DND-41 (cell line): ENCODE measurements around the gene ZNF394.
A peak's percentile ranks its signal among the peaks of the same experiment; 100 is the strongest.

Experiments used
- ATAC-seq: fragments of 200-7000 bp; cut with Tn5 transposase; 3 replicates; pipeline ENCODE4 v1.9.1; 2021; ENCODE audit warnings: low read depth; ENCODE audit not compliant: insufficient read depth
- DNase-seq: peaks from one replicate; pipeline ENCODE4 v3.0.0-alpha.2; 2020
- H2AFZ ChIP-seq: 2 replicates; pipeline ENCODE4 v1.6.0; 2012; ENCODE audit warnings: low read depth, low read length
- H3K27ac ChIP-seq: 2 replicates; pipeline ENCODE4 v1.5.1; 2012; ENCODE audit warnings: low read length, inconsistent platforms
- H3K27me3 ChIP-seq: fragments of 200-600 bp; sonication (generic); 2 replicates; pipeline ENCODE4 v1.6.0; 2012; ENCODE audit warnings: low read length, mild to moderate bottlenecking, inconsistent platforms; ENCODE audit not compliant: insufficient read depth, poor library complexity
- H3K36me3 ChIP-seq: 2 replicates; pipeline ENCODE4 v1.5.1; 2012; ENCODE audit warnings: low read length, inconsistent platforms; ENCODE audit not compliant: insufficient read depth
- H3K4me1 ChIP-seq: 2 replicates; pipeline ENCODE4 v1.5.1; 2012; ENCODE audit warnings: mild to moderate bottlenecking, low read length; ENCODE audit not compliant: insufficient read depth
- H3K4me2 ChIP-seq: 2 replicates; pipeline ENCODE4 v1.6.0; 2012; ENCODE audit warnings: mild to moderate bottlenecking, moderate library complexity, low read length, inconsistent platforms; ENCODE audit not compliant: insufficient read depth
- H3K4me3 ChIP-seq, 2 experiments: fragments of 200-600 bp in 1 of 2; shearing (Covaris generic) in 1 of 2; 2 replicates each; pipeline ENCODE4 v1.5.1; 2012 to 2016; ENCODE audit warnings: inconsistent platforms in 2 of 2, low read length in 2 of 2, mild to moderate bottlenecking in 2 of 2, low read depth in 1 of 2, moderate library complexity in 1 of 2
- H3K79me2 ChIP-seq: 2 replicates; pipeline ENCODE4 v1.6.0; 2012; ENCODE audit warnings: low read length, inconsistent platforms; ENCODE audit not compliant: insufficient read depth
- H3K9ac ChIP-seq: 2 replicates; pipeline ENCODE4 v1.6.0; 2012; ENCODE audit warnings: low read depth, mild to moderate bottlenecking, inconsistent platforms, low read length, moderate library complexity
- H3K9me3 ChIP-seq: 2 replicates; pipeline ENCODE4 v1.5.1; 2012; ENCODE audit warnings: low read length, moderate library complexity, mild to moderate bottlenecking, inconsistent platforms; ENCODE audit not compliant: insufficient read depth, severe bottlenecking
- H4K20me1 ChIP-seq: 2 replicates; pipeline ENCODE4 v1.6.0; 2012; ENCODE audit warnings: low read length; ENCODE audit not compliant: insufficient read depth
- EZH2 ChIP-seq: IDR thresholded peaks from 3 replicates; pipeline ENCODE4 v1.6.1; 2012; ENCODE audit warnings: borderline replicate concordance, low read depth, mild to moderate bottlenecking, moderate library complexity, low read length, inconsistent platforms; ENCODE audit not compliant: severe bottlenecking
- TF ChIP-seq, protein P1 (sequence below): IDR thresholded peaks from 2 replicates; pipeline ENCODE4 v1.5.1; 2012; ENCODE audit warnings: borderline replicate concordance, low read length, moderate library complexity, mild to moderate bottlenecking; ENCODE audit not compliant: poor library complexity, severe bottlenecking; ENCODE audit errors: extremely low read depth

The ZNF394 gene

DNA sequence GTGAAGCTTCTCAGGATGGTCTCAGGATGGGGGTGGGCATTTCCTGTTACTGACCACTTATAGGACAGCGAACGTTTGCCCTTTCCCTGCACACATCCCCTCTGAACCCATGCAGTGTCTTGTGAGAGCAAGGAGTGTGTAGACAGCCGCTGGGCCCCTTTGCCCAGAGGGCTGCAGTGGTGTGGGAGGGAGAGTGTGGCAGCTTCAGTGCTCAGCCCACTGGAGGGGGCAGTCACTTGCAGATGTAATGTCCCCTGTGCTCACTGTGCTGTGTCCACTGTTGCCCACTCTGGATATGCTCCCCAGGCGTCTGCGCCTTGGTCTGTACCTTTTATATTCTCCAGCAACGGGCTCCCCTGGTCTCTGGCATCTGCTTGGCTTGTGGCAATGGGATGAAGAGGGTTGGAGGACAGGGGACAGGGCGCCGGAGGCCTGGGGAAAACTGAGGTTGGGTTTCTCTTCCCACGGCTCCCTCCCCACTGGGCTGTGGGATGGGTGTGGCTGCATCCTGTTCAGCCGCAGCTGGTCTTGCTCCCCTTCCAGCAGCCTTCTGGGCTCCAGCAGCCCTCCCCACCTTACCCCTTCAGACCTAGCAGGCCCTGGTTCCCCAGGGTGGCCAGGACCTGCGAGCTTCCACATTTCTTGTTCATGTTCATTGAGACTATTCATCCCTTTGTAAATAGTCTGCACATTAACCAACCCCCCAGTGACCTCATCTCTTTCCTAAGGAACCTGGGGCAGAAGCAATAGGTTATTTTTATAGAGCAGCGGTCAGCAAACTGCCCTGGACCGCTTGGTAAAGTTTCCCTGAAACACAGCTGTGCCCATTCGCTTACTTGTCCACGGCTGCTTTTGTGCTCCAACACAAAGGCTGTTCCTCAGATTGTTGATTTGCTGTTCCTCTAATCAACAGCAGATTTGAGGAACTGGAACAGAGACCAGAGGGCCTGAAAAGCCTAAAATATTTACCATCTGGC is 21.3 kb downstream of the ZNF394 start:
- Histone ChIP-seq H3K27me3 (no peaks in the 10 kb centered on the region), H3K4me3 (no peak overlapping the region), H3K36me3 (peaks cover 75% of the 10 kb centered on the region), H3K27ac (no peak overlapping the region), H3K9me3 (no peaks in the 10 kb centered on the region), H3K79me2 (peaks cover 65% of the 10 kb centered on the region), H3K9ac (no peak overlapping the region), H2AFZ (no peak overlapping the region), H4K20me1 (peaks cover 16% of the 10 kb centered on the region; the same call in 1 of the 2 replicates), H3K4me1 (peaks cover 17% of the 10 kb centered on the region), H3K4me2 (no peak overlapping the region)
- DNase-seq, result no peak
- TF ChIP-seq, protein P1, sequence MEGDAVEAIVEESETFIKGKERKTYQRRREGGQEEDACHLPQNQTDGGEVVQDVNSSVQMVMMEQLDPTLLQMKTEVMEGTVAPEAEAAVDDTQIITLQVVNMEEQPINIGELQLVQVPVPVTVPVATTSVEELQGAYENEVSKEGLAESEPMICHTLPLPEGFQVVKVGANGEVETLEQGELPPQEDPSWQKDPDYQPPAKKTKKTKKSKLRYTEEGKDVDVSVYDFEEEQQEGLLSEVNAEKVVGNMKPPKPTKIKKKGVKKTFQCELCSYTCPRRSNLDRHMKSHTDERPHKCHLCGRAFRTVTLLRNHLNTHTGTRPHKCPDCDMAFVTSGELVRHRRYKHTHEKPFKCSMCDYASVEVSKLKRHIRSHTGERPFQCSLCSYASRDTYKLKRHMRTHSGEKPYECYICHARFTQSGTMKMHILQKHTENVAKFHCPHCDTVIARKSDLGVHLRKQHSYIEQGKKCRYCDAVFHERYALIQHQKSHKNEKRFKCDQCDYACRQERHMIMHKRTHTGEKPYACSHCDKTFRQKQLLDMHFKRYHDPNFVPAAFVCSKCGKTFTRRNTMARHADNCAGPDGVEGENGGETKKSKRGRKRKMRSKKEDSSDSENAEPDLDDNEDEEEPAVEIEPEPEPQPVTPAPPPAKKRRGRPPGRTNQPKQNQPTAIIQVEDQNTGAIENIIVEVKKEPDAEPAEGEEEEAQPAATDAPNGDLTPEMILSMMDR, result no peak
- TF ChIP-seq EZH2, result no peak
- ATAC-seq, result 0 out of 3 replicates have a peak, but pooled peaks have one; percentile 23

DNA sequence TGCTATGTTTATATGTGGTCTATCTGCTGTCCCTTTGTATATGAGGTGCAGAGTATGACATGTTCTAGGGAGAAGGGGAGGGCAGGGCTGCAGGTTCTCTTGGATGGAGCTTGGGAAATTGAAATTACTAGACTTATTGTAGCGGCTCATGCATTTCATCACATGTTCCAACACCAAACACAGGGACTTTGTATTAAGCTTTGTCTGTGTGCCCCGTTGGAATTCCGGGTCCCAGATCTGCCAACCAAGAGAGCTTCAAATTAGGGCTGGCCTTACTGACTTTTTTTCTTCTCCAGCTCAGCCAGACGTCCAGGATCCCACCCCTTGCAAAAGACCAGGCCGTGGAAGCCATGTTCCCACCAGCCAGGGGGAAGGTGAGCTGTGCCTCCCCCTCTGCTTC is 24.0 kb downstream of the ZNF394 start:
- Histone ChIP-seq H4K20me1 (peaks cover 16% of the 10 kb centered on the region; the same call in 1 of the 2 replicates), H2AFZ (no peak overlapping the region), H3K27ac (no peak overlapping the region), H3K4me3 (no peak overlapping the region), H3K9ac (0 out of 2 replicates have a peak overlapping the region, but pooled peaks have one; percentile 18), H3K79me2 (peaks cover 76% of the 10 kb centered on the region), H3K36me3 (peaks cover 55% of the 10 kb centered on the region), H3K4me1 (peaks cover 29% of the 10 kb centered on the region), H3K4me2 (peak overlapping the region; percentile 24; the same call in 1 of the 2 replicates), H3K9me3 (no peaks in the 10 kb centered on the region), H3K27me3 (no peaks in the 10 kb centered on the region)
- ATAC-seq, result no peak
- TF ChIP-seq, protein P1, result no peak
- no peak for TF ChIP-seq EZH2
- DNase-seq, result no peak

GRCh38 chr7:99473315-99473596 is 26.8 kb downstream of the ZNF394 start:
- peak overlapping the region; percentile 61 for H3K27ac ChIP-seq
- H3K27me3 ChIP-seq, result no peaks in the 10 kb centered on the region
- peaks cover 33% of the 10 kb centered on the region for H3K4me1 ChIP-seq
- H3K4me3 ChIP-seq, result peak overlapping the region; percentile 91 to 98
- H2AFZ ChIP-seq, result peak overlapping the region; percentile 95
- H3K9me3 ChIP-seq, result no peaks in the 10 kb centered on the region
- peaks cover 53% of the 10 kb centered on the region for H3K79me2 ChIP-seq
- TF ChIP-seq EZH2, result no peak
- TF ChIP-seq, protein P1, result no peak
- H4K20me1 ChIP-seq, result peaks cover 6% of the 10 kb centered on the region; the same call in 1 of the 2 replicates
- H3K9ac ChIP-seq, result peak overlapping the region; percentile 81
- ATAC-seq (peak; percentile 22; the same call in 1 of the 3 replicates), DNase-seq (peak; percentile 38)
- peaks cover 26% of the 10 kb centered on the region for H3K36me3 ChIP-seq
- peak overlapping the region; percentile 83 for H3K4me2 ChIP-seq
